ENCODE data around the gene DNAJB4. TPM values are rescaled to one million over a fixed set of nuclear protein-coding genes. Genes with fewer than 3 reads are reported as not detected.
"Not testable (repeated sequence)": the region's sequence is repeated elsewhere in the genome, so short reads cannot be mapped to it uniquely, and the experiment has no call there.

Gene DNAJB4
- total RNA-seq, 1 donor from 2014 or later, result 330 TPM

GRCh38 chr1:78040484-78041089 lies 35.8 kb downstream of the DNAJB4 start:
- DNase-seq, result no peak

GRCh38 chr1:78043436-78043835 lies 38.7 kb downstream of the DNAJB4 start:
- DNase-seq, result no peak

- DNase-seq, result peak; percentile 52
These were observed 40.2 kb downstream of the DNAJB4 start for GRCh38 chr1:78044796-78045562.

GRCh38 chr1:78045563-78045925 lies 40.8 kb downstream of the DNAJB4 start:
- DNase-seq, result no peak

- peak; percentile 65 for DNase-seq
These were observed 41.4 kb downstream of the DNAJB4 start, which contains the start of gene GIPC2 for GRCh38 chr1:78045926-78046778. TSS of gene GIPC2 (plus strand) at chr1:78045966. CDS start at chr1:78046095, 129 bp downstream.

GRCh38 chr1:78047106-78047505 lies 42.4 kb downstream of the DNAJB4 start:
- peak; percentile 70 for DNase-seq

- peak; percentile 51 for DNase-seq
These were observed 42.9 kb downstream of the DNAJB4 start for GRCh38 chr1:78047631-78048030.

GRCh38 chr1:78048446-78048845 lies 43.7 kb downstream of the DNAJB4 start:
- DNase-seq, result no peak

- DNase-seq, result no peak
These were observed 44.7 kb downstream of the DNAJB4 start for GRCh38 chr1:78049396-78049795.

GRCh38 chr1:78051005-78051404 lies 46.3 kb downstream of the DNAJB4 start:
- DNase-seq, result no peak

- peak; percentile 58 for DNase-seq
These were observed 48.1 kb downstream of the DNAJB4 start for GRCh38 chr1:78052685-78053405.

- DNase-seq, result no peak
These were observed 48.8 kb downstream of the DNAJB4 start for GRCh38 chr1:78053498-78053897.

GRCh38 chr1:78054559-78054958 lies 49.8 kb downstream of the DNAJB4 start:
- DNase-seq, result peak; percentile 36

GRCh38 chr1:78054972-78055371 lies 50.2 kb downstream of the DNAJB4 start:
- DNase-seq, result no peak

- peak; percentile 41 for DNase-seq
These were observed 50.9 kb downstream of the DNAJB4 start for GRCh38 chr1:78055565-78056132.

GRCh38 chr1:78058670-78059069 lies 53.9 kb downstream of the DNAJB4 start:
- no peak for DNase-seq

- DNase-seq, result no peak
These were observed 56.3 kb downstream of the DNAJB4 start for GRCh38 chr1:78060857-78061563.

- DNase-seq, result peak; percentile 39
These were observed 57.2 kb downstream of the DNAJB4 start for GRCh38 chr1:78061825-78062523.

GRCh38 chr1:78064886-78065285 lies 60.1 kb downstream of the DNAJB4 start:
- DNase-seq, result not testable (repeated sequence)

All from dermis blood vessel endothelial cell (primary cell).